GM12892 (cell line): ENCODE data around the gene GFPT1.

Source experiments
- POLR2A ChIP-seq: IDR thresholded peaks from 2 replicates; pipeline ENCODE4 v1.6.1; 2011; ENCODE audit warnings: low read depth, low read length, control low read depth
- POLR2AphosphoS5 ChIP-seq: IDR thresholded peaks from 2 replicates; pipeline ENCODE4 v1.6.1; 2011; ENCODE audit warnings: low read depth, low read length, control low read depth
- TAF1 ChIP-seq: IDR thresholded peaks from 2 replicates; pipeline ENCODE4 v1.6.1; 2011; ENCODE audit warnings: low read depth, mild to moderate bottlenecking, control low read depth, low read length, borderline replicate concordance

DNA sequence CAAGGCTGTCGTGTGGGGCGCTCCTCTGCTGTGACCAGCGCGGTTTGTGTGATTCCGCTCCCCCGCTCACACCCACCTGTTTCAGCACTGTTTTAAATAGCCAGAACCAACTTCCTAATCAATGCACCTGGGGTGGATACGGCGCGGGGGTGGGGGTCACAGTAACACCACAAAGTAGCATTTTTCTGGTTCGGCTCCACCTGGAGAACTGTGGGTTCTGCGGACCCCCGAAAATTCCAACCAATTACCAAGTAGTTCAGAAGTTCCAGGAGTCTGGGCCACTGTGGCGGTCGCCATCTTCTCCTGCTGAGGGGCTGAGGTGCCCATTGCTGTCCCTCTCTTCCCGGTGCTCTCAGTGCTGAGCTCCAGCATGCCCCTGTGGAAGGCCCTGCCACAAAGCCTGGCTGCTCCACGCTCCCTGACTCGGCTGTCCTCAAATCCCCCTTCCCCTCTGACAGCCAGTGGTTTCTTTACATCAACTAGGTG lies 79.4 kb downstream of the GFPT1 start:
- TF ChIP-seq POLR2AphosphoS5 (no peak), POLR2A (no peak), TAF1 (no peak)
